K562 (cell line): ENCODE data around the gene TRMT1. TPM values are rescaled to one million over a fixed set of nuclear protein-coding genes. Genes with fewer than 3 reads are reported as not detected.

ENCODE experiments used
- BHLHE40 ChIP-seq: IDR thresholded peaks from 2 replicates; pipeline ENCODE4 v1.6.1; 2011; ENCODE audit warnings: low read length, improper control_type of control experiment
- CREB5 ChIP-seq: fragments of 250-450 bp; sonication (Bioruptor Pico); IDR thresholded peaks from 2 replicates; pipeline ENCODE4 v1.5.0; 2020; ENCODE audit warnings: mild to moderate bottlenecking
- DACH1 ChIP-seq: fragments of 450-650 bp; IDR thresholded peaks from 2 replicates; pipeline ENCODE4 v1.6.1; 2018; ENCODE audit not compliant: partially characterized antibody
- ELF2 ChIP-seq: fragments of 250-450 bp; sonication (Bioruptor Pico); IDR thresholded peaks from 2 replicates; pipeline ENCODE4 v1.5.0; 2021; ENCODE audit warnings: mild to moderate bottlenecking
- EP300 ChIP-seq: IDR thresholded peaks from 2 replicates; pipeline ENCODE4 v1.6.1; 2012; ENCODE audit warnings: low read length, improper control_type of control experiment
- FOSL1 ChIP-seq: fragments of 200-800 bp; sonication (Bioruptor generic); conservative IDR thresholded peaks from 2 replicates; pipeline ENCODE4 v1.6.1; 2016; ENCODE audit warnings: missing genetic modification characterization, missing compliant biosample characterization
- FOXK2 ChIP-seq, 2 experiments: fragments of 450-650 bp; IDR thresholded peaks in 1 of 2; conservative IDR thresholded peaks in 1 of 2; 2 replicates each; pipeline ENCODE4 v1.6.1; 2016; ENCODE audit warnings: low read depth in 2 of 2, mild to moderate bottlenecking in 1 of 2
- FOXM1 ChIP-seq, 2 experiments: fragments of 450-650 bp in 1 of 2; sonication (generic) in 1 of 2; formaldehyde crosslinking in 1 of 2; IDR thresholded peaks; 2 replicates each; pipeline versions ENCODE4 v1.6.1 to v1.9.0; 2017 to 2022; ENCODE audit warnings: low read depth in 2 of 2, mild to moderate bottlenecking in 2 of 2, missing genetic modification reagents in 1 of 2, moderate library complexity in 1 of 2
- JUND ChIP-seq, 2 experiments: IDR thresholded peaks; 2 replicates in 1 of 2; 3 replicates in 1 of 2; pipeline ENCODE4 v1.6.1; 2011; ENCODE audit warnings: borderline replicate concordance in 2 of 2, low read depth in 2 of 2, low read length in 2 of 2, improper control_type of control experiment in 1 of 2, missing biosample characterization in 1 of 2, missing genetic modification characterization in 1 of 2, missing genetic modification reagents in 1 of 2
- MEF2A ChIP-seq: IDR thresholded peaks from 2 replicates; pipeline ENCODE4 v1.6.1; 2011; ENCODE audit warnings: low read depth, mild to moderate bottlenecking, low read length, moderate library complexity; ENCODE audit not compliant: control insufficient read depth
- NR2F6 ChIP-seq: fragments of 450-650 bp; formaldehyde crosslinking; IDR thresholded peaks from 2 replicates; pipeline ENCODE4 v1.4.0; 2020; ENCODE audit warnings: mild to moderate bottlenecking
- NUFIP1 ChIP-seq: fragments of 450-650 bp; IDR thresholded peaks from 2 replicates; pipeline ENCODE4 v1.6.1; 2018; ENCODE audit not compliant: partially characterized antibody
- SMAD4 ChIP-seq: fragments of 250-450 bp; sonication (Bioruptor Pico); conservative IDR thresholded peaks from 2 replicates; pipeline ENCODE4 v1.8.0; 2021; ENCODE audit warnings: inconsistent platforms, mild to moderate bottlenecking, moderate library complexity
- TEAD4 ChIP-seq, 2 experiments: sonication (generic) in 1 of 2; formaldehyde crosslinking in 1 of 2; IDR thresholded peaks; 2 replicates each; pipeline versions ENCODE4 v1.6.1 to v1.8.0; 2012 to 2022; ENCODE audit warnings: borderline replicate concordance in 1 of 2, inconsistent platforms in 1 of 2, low read length in 1 of 2, mild to moderate bottlenecking in 1 of 2, missing genetic modification reagents in 1 of 2
- WHSC1 ChIP-seq: IDR thresholded peaks from one replicate; pipeline ENCODE4 v1.6.1; 2012; ENCODE audit warnings: low read length, control low read depth, inconsistent platforms
- ZKSCAN1 ChIP-seq: fragments of 150-350 bp; IDR thresholded peaks from 2 replicates; pipeline ENCODE4 v1.6.1; 2016; ENCODE audit warnings: low read depth, low read length
- ZKSCAN8 ChIP-seq: fragments of 200-800 bp; sonication (Bioruptor generic); IDR thresholded peaks from 2 replicates; pipeline ENCODE4 v1.6.1; 2016; ENCODE audit warnings: missing genetic modification characterization, missing compliant biosample characterization
- ZNF212 ChIP-seq: fragments of 450-650 bp; formaldehyde crosslinking; IDR thresholded peaks from 2 replicates; pipeline ENCODE4 v1.4.0; 2020; ENCODE audit warnings: mild to moderate bottlenecking
- polyA plus RNA-seq, 8 experiments: library from polyadenylated mRNA; depleted of rRNA in 4 of 8; stranded (reverse) in 5 of 8; unstranded in 3 of 8; fragments of >200 nt; fragmentation: Nextera tagmentation in 2 of 8; fragmentation: Illumina TruSeq in 1 of 8; extraction: Ambion mirVana in 2 of 8; extraction: Trizol in 1 of 8; gene quantifications; 2 replicates each; pipeline versions ENCODE4 v1.2.1 to v1.2.3, GENCODE V29; 2011 to 2014; ENCODE audit warnings: inconsistent platforms in 1 of 8, missing spikeins in 1 of 8
- total RNA-seq, 7 experiments: library from RNA; depleted of rRNA in 6 of 7; stranded (reverse); fragments of >200 nt in 6 of 7; fragmentation: Illumina TruSeq in 2 of 7; extraction: Trizol in 2 of 7; gene quantifications; 2 replicates each; pipeline versions ENCODE4 v1.2.1 to v1.2.3, GENCODE V29; 2011 to 2021; ENCODE audit warnings: low replicate concordance in 1 of 7
- TF ChIP-seq, protein P1 (sequence below): fragments of 450-650 bp; IDR thresholded peaks from 2 replicates; pipeline ENCODE4 v1.6.1; 2018; ENCODE audit warnings: mild to moderate bottlenecking, low read depth; ENCODE audit not compliant: partially characterized antibody
- TF ChIP-seq, protein P2 (sequence below): fragments of 200-800 bp; sonication (Bioruptor generic); IDR thresholded peaks from 2 replicates; pipeline ENCODE4 v1.6.1; 2017; ENCODE audit warnings: missing genetic modification characterization, missing compliant biosample characterization
- TF ChIP-seq, protein P3 (sequence below): sonication (generic); formaldehyde crosslinking; IDR thresholded peaks from 2 replicates; pipeline ENCODE4 v1.8.1; 2023; ENCODE audit warnings: mild to moderate bottlenecking, missing genetic modification reagents

TRMT1 gene
- total and polyA plus RNA-seq, 9 of the 15 experiments (the other 6 are each of a cell fraction or from before 2014, with no cell fraction given): 5.8 to 158 (median 54.3) TPM

- TF ChIP-seq, protein P1, sequence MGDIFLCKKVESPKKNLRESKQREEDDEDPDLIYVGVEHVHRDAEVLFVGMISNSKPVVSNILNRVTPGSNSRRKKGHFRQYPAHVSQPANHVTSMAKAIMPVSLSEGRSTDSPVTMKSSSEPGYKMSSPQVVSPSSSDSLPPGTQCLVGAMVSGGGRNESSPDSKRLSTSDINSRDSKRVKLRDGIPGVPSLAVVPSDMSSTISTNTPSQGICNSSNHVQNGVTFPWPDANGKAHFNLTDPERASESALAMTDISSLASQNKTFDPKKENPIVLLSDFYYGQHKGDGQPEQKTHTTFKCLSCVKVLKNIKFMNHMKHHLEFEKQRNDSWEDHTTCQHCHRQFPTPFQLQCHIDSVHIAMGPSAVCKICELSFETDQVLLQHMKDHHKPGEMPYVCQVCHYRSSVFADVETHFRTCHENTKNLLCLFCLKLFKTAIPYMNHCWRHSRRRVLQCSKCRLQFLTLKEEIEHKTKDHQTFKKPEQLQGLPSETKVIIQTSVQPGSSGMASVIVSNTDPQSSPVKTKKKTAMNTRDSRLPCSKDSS: no peak
- TF ChIP-seq JUND (IDR thresholded peaks at IDR 0.05; ENCODE audit: borderline replicate concordance, low read depth, low read length) (0 out of 2 replicates have a peak, but pooled peaks have one; percentile 11), JUND (tag; IDR thresholded peaks at IDR 0.05; ENCODE audit: borderline replicate concordance, low read depth, low read length) (no peak; the same call in 2 of the 3 replicates), SMAD4 (CRISPR knock-in tag) (peak; percentile 70; the same call in 1 of the 2 replicates), FOXM1 (IDR thresholded peaks at IDR 0.05; ENCODE audit: low read depth) (no peak), FOXM1 (CRISPR knock-in tag; IDR thresholded peaks at IDR 0.05; ENCODE audit: low read depth) (no peak), ZKSCAN8 (CRISPR knock-in tag) (no peak), WHSC1 (no peak), NR2F6 (CRISPR knock-in tag) (no peak), MEF2A (no peak), EP300 (no peak), FOSL1 (tag) (no peak), ELF2 (CRISPR knock-in tag) (no peak), ZNF212 (CRISPR knock-in tag) (no peak), CREB5 (CRISPR knock-in tag) (no peak), ZKSCAN1 (no peak), NUFIP1 (no peak), FOXK2 (conservative IDR thresholded peaks at IDR 0.05 in 1 of 2, IDR thresholded peaks at IDR 0.05 in 1 of 2; ENCODE audit: low read depth in 2 of 2) (peak in 1 of 2 experiments; percentile 53; a peak in 1 of 4 replicates), DACH1 (no peak), BHLHE40 (peak; percentile 17; the same call in 1 of the 2 replicates), TEAD4 (IDR thresholded peaks at IDR 0.05; ENCODE audit: low read length) (no peak), TEAD4 (CRISPR knock-in tag; IDR thresholded peaks at IDR 0.05; ENCODE audit: borderline replicate concordance) (no peak)
- TF ChIP-seq, protein P2, sequence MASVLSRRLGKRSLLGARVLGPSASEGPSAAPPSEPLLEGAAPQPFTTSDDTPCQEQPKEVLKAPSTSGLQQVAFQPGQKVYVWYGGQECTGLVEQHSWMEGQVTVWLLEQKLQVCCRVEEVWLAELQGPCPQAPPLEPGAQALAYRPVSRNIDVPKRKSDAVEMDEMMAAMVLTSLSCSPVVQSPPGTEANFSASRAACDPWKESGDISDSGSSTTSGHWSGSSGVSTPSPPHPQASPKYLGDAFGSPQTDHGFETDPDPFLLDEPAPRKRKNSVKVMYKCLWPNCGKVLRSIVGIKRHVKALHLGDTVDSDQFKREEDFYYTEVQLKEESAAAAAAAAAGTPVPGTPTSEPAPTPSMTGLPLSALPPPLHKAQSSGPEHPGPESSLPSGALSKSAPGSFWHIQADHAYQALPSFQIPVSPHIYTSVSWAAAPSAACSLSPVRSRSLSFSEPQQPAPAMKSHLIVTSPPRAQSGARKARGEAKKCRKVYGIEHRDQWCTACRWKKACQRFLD (CRISPR knock-in tag): no peak
- TF ChIP-seq, protein P3, sequence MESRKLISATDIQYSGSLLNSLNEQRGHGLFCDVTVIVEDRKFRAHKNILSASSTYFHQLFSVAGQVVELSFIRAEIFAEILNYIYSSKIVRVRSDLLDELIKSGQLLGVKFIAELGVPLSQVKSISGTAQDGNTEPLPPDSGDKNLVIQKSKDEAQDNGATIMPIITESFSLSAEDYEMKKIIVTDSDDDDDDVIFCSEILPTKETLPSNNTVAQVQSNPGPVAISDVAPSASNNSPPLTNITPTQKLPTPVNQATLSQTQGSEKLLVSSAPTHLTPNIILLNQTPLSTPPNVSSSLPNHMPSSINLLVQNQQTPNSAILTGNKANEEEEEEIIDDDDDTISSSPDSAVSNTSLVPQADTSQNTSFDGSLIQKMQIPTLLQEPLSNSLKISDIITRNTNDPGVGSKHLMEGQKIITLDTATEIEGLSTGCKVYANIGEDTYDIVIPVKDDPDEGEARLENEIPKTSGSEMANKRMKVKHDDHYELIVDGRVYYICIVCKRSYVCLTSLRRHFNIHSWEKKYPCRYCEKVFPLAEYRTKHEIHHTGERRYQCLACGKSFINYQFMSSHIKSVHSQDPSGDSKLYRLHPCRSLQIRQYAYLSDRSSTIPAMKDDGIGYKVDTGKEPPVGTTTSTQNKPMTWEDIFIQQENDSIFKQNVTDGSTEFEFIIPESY (CRISPR knock-in tag): no peak; the same call in none of the 2 replicates
These were observed 37.0 kb downstream of the TRMT1 start (continued) for GRCh38 chr19:13079542-13079986.
